Measurements from ENCODE around the gene SIGLEC12. TPM values are rescaled to one million over a fixed set of nuclear protein-coding genes. Genes with fewer than 3 reads are reported as not detected.

SIGLEC12 gene
- total and polyA plus RNA-seq, 2 of the 13 experiments (the other 11 are each of a cell fraction or from before 2014, with no cell fraction given), result not detected

DNA sequence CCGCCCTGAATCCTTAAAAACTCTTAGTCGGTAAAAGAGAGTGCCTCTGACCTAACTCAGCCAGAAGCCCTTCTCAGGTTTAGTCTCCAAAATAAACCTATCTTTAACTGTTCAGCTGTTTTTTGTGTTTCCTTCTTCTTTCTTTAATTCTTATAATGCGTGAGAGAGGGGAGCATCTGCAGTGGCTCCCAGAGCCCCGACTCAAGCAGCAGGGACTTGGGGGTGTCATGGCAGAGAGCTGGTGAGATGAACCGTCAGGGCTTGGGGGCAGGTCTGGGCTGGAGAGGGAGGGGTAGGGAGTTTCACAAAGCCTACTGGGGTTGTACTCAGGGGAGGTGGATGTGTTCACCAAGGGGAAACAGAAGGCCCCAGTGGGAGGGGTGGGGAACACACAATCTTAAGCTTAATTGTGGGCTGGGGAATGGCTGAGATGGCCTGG, 46.6 kb upstream of the SIGLEC12 start (continued):
- TF ChIP-seq SAFB2 (CRISPR knock-in tag; IDR thresholded peaks at IDR 0.05; ENCODE audit: borderline replicate concordance, low read depth) (no peak), NBN (conservative IDR thresholded peaks at IDR 0.05) (no peak), ZNF672 (CRISPR knock-in tag; IDR thresholded peaks at IDR 0.05) (no peak), ZSCAN31 (CRISPR knock-in tag; IDR thresholded peaks at IDR 0.05; ENCODE audit: low read depth) (no peak)
- TF ChIP-seq, protein P1, sequence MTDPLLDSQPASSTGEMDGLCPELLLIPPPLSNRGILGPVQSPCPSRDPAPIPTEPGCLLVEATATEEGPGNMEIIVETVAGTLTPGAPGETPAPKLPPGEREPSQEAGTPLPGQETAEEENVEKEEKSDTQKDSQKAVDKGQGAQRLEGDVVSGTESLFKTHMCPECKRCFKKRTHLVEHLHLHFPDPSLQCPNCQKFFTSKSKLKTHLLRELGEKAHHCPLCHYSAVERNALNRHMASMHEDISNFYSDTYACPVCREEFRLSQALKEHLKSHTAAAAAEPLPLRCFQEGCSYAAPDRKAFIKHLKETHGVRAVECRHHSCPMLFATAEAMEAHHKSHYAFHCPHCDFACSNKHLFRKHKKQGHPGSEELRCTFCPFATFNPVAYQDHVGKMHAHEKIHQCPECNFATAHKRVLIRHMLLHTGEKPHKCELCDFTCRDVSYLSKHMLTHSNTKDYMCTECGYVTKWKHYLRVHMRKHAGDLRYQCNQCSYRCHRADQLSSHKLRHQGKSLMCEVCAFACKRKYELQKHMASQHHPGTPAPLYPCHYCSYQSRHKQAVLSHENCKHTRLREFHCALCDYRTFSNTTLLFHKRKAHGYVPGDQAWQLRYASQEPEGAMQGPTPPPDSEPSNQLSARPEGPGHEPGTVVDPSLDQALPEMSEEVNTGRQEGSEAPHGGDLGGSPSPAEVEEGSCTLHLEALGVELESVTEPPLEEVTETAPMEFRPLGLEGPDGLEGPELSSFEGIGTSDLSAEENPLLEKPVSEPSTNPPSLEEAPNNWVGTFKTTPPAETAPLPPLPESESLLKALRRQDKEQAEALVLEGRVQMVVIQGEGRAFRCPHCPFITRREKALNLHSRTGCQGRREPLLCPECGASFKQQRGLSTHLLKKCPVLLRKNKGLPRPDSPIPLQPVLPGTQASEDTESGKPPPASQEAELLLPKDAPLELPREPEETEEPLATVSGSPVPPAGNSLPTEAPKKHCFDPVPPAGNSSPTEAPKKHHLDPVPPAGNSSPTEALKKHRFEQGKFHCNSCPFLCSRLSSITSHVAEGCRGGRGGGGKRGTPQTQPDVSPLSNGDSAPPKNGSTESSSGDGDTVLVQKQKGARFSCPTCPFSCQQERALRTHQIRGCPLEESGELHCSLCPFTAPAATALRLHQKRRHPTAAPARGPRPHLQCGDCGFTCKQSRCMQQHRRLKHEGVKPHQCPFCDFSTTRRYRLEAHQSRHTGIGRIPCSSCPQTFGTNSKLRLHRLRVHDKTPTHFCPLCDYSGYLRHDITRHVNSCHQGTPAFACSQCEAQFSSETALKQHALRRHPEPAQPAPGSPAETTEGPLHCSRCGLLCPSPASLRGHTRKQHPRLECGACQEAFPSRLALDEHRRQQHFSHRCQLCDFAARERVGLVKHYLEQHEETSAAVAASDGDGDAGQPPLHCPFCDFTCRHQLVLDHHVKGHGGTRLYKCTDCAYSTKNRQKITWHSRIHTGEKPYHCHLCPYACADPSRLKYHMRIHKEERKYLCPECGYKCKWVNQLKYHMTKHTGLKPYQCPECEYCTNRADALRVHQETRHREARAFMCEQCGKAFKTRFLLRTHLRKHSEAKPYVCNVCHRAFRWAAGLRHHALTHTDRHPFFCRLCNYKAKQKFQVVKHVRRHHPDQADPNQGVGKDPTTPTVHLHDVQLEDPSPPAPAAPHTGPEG (CRISPR knock-in tag; IDR thresholded peaks at IDR 0.05), result no peak
- TF ChIP-seq, protein P2, sequence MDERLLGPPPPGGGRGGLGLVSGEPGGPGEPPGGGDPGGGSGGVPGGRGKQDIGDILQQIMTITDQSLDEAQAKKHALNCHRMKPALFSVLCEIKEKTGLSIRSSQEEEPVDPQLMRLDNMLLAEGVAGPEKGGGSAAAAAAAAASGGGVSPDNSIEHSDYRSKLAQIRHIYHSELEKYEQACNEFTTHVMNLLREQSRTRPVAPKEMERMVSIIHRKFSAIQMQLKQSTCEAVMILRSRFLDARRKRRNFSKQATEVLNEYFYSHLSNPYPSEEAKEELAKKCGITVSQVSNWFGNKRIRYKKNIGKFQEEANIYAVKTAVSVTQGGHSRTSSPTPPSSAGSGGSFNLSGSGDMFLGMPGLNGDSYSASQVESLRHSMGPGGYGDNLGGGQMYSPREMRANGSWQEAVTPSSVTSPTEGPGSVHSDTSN (CRISPR knock-in tag; IDR thresholded peaks at IDR 0.05), result no peak

All from HepG2 (cell line).